Stimulated activated CD4-positive, alpha-beta T cell treated with anti-CD3 and anti-CD28 coated beads, TNF-alpha, amount 100 ng/mL, for 1 hour (primary cell): Measurements from ENCODE around the gene LAD1.
A peak's percentile ranks its signal among the peaks of the same experiment; 100 is the strongest.

Source experiments
- DNase-seq, 3 donors: peaks; one replicate each; pipeline ENCODE4 v3.0.0-alpha.2; 2020; ENCODE audit warnings: low read depth in 3 of 3, low spot score in 1 of 3

LAD1 gene, protein sequence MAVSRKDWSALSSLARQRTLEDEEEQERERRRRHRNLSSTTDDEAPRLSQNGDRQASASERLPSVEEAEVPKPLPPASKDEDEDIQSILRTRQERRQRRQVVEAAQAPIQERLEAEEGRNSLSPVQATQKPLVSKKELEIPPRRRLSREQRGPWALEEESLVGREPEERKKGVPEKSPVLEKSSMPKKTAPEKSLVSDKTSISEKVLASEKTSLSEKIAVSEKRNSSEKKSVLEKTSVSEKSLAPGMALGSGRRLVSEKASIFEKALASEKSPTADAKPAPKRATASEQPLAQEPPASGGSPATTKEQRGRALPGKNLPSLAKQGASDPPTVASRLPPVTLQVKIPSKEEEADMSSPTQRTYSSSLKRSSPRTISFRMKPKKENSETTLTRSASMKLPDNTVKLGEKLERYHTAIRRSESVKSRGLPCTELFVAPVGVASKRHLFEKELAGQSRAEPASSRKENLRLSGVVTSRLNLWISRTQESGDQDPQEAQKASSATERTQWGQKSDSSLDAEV

GRCh38 chr1:201399018-201399351, at the start of gene LAD1:
LAD1 (minus strand) TSS chr1:201399324; CDS start chr1:201399306, 18 bp downstream.
- DNase-seq = no peak

GRCh38 chr1:201447903-201448871, 49.1 kb upstream of the LAD1 start:
- DNase-seq = peak in 2 of 3 donors; percentile 28 to 47

DNA sequence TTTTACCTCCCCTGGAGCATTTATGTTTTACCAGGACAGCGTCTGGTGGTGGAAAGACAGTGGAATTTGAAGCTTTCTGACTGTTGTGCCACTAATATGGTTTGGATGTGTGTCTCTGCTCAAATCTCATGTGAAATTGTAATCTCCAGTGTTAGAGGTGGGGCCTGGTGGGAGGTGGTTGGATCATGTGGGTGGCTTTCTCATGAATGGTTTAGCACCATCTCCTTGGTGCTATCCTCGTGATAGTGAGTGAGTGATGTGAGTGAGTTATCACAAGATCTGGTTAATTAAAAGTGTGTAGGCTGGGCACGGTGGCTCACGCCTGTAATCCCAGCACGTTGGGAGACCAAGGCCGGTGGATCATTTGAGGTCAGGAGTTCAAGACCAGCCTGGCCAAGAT, 46.2 kb upstream of the LAD1 start:
- DNase-seq = no peak

GRCh38 chr1:201444792-201445191, 45.7 kb upstream of the LAD1 start:
- DNase-seq = no peak

GRCh38 chr1:201443747-201444146, 44.6 kb upstream of the LAD1 start:
- no peak for DNase-seq

DNA sequence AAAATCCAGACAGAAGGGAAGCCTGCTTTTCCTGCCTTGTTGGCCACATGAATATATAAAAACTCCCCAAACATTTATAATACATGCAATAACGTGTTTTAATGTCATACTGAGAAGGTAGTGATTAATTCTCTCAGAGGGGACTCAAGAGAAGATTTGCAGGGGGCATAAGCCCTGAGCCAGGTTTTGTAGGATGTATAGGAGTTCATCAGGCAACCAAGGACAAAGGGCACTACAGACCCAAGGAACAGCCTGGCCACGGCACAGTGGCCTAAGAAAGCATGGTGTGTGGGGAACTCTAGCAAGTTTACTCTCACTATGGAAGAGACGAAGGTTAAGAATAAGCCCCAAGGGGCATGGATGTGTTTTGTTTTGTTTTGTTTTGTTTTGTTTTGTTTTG, 37.8 kb upstream of the LAD1 start:
- DNase-seq = no peak

DNA sequence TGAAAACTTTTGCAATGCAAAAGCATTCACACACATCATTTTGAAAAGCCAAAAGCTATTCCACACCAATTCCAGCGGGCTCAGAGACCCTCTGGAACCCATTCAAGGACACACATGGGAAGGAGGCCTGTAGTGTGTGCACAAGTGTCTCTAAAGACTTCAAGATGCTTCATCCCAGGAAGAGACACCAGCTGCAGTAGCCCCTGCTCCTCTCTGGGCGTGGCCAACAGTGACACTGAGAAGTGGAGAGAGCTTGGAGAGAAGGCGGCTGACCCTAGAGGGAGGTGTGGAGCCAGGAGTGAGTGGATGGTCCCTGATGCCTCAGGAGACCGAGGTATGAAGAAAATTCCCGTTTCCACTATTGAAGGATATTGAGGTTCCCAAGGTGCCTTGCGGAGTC, 37.3 kb upstream of the LAD1 start:
- no peak for DNase-seq

DNA sequence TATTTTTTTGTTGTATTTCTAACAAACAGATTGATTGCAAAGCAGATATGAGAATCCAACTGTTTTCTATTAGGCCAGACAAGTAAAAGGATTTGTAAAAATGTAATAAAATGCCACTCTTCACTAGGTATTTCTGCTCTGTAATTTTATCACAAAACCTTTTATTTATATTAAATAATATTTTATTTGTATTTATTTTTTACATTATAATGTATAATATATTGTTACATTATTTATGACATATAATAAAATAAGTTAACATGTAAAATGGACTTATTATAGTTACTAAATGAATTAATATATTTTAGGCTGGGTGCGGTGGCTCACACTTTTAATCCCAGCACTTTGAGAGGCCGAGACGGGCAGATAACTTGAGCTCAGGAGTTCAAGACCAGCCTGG, 35.1 kb upstream of the LAD1 start:
- DNase-seq = no peak

- DNase-seq = no peak
These were observed 34.5 kb upstream of the LAD1 start for GRCh38 chr1:201433609-201434008.

DNA sequence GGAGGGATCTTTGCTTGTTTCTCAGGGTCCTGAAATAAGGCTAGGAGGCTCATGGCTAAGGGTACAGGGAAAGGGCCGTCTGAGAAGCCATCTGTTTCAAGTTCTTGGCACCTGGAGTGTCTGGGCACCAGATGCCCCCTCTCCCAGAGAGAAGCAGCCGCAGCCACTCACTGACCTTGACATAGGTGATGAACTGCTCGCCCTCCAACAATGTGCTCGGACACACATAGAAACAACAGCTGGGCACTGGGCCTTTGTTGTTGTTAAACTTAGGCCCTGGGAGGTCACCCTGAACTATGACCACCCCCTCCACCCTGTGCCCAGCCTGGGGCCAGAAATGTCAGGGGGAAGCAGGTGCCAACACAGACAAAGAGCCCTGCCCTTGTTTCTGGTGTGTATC, 31.7 kb upstream of the LAD1 start:
- no peak for DNase-seq

- DNase-seq = no peak
These were observed 30.8 kb upstream of the LAD1 start for GRCh38 chr1:201429736-201430501.

DNA sequence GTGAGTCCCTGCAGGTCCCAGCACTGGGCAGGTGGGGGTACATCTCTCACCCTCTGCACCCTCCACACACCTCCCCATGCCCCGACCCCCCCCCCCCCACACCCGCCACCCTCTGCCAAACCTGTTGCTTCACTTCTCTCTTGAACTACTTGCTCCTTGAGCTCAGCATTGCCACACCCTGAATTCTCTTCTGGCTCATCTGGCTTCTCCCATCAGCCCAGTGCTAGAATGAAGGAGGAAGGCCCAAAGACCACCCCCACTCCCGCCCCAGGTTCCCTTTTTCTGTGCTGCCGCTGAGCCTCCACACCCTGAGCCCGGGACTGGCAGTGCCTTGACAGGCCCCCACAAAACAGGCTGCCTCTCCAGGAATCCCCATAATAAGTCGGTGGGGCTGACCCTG, 28.8 kb upstream of the LAD1 start:
- no peak for DNase-seq

DNA sequence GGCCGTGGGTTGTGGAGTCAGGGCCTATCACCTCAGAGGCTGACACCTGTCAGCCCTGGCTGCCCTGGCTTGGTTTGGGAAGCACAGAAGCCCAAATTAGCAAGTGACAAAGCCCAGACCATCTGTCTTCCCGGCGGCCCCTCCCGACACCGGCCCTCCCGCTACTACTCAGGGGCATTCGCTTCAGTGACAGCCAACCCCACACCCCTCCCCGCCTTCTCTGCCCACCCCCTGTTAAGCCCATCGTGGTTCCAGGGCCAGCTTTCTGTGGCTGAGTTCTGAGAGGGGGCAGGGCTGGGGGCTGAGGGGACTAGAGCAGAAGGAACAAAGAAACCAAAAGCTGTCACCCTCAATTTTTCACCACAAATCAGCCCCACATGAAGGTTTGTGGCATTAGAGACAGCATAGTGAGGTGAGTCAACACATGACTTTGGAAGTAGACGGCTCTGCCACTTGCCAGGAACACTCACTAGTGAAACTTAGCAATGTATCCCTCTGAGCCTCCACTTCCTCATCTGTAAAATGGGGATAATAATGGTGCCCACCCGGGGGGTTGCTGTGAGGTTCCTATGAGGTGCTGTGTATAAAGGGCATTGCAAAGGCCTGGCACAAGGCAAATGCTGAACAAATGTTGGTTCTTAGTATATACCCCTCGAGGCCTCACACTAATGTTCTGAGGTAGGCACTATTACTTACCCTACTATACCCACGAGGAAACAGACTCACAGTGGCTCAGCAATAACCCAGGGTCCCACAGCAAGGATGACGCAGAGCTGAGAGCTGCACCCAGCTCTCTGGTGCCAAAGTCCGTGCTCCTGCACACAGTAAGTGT, 27.6 kb upstream of the LAD1 start:
- no peak for DNase-seq

DNA sequence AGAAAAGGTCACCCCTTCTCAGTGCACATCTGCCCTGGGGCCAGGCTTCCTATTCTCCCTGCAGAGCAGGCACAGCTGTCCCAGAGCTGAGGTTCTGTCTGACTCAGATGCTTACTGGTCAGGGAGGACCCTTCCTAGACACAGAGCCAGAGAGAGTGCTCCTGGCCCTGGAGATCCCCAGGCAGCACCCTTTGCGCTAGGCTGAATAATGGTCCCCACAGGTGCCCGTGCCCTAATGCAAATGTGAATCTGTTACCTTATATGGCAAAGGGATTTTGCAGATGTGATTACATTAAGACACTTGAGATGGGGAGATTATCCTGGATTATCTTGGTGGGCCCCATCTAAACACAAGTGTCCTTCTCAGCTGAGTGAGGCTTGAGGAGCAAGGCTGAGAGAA, 25.0 kb upstream of the LAD1 start:
- no peak for DNase-seq

GRCh38 chr1:201423655-201424054, 24.5 kb upstream of the LAD1 start:
- no peak for DNase-seq

GRCh38 chr1:201422436-201423030, 23.4 kb upstream of the LAD1 start:
- DNase-seq = no peak

- no peak for DNase-seq
These were observed 22.9 kb upstream of the LAD1 start for GRCh38 chr1:201422026-201422425.

- DNase-seq = no peak
These were observed 21.9 kb upstream of the LAD1 start for GRCh38 chr1:201421041-201421440.

- DNase-seq = no peak
These were observed 21.5 kb upstream of the LAD1 start for GRCh38 chr1:201420608-201421002.
